ENCODE data around the gene POU2AF3. TPM values are rescaled to one million over a fixed set of nuclear protein-coding genes. Genes with fewer than 3 reads are reported as not detected.

Gene POU2AF3
- total RNA-seq, 1 experiment from 2014 or later, result not detected

DNA sequence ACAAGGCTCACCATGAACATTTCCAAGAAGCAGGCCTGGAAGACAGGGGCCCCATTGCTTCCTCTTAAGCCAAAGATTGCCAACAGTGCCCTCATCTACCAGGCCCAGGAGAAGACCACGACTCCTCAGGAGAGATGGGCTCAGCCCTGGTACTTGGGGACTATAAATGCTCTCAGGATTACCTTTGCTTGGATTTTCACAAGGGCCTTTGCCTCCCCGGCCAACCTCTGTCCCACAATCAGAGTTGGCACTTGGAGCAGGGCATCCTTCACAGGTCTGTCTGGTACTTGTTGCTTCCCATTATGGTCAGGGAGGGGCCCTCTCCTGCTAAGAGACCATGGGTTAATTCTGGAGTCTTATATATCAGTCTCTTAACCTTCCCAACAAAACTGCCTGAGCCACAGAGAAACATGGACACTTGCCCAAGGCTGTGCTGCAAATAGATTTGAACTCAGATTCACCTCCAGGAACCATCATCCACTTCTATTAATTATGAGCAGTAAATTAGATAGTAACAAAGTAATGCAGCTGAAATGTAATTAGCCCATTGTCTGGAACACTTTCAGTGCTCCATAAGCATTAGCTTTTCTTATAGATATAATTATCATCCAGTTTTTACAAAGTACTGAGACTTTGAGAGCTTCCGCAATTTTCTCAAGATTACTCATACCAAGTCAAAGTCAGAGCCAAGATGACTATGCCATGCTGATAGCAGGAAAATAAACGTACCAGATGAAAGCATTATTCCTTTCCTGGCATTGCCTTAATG, 33.5 kb downstream of the POU2AF3 start:
- Histone ChIP-seq H3K9me3 (ENCODE audit: control insufficient read depth in 1 of 2, insufficient read depth in 1 of 2, low read depth in 1 of 2, low read length in 2 of 2) (no peaks in the 10 kb centered on the region), H3K4me2 (ENCODE audit: low read length) (no peak overlapping the region), H3K27ac (ENCODE audit: low read depth, low read length) (no peak overlapping the region), H3K27me3 (ENCODE audit: insufficient read depth, low read length) (peaks cover 6% of the 10 kb centered on the region; the same call in 1 of the 2 replicates), H2AFZ (ENCODE audit: low read depth, low read length, poor library complexity, severe bottlenecking) (no peak overlapping the region), H3K9me2 (ENCODE audit: insufficient read depth) (no peaks in the 10 kb centered on the region; the same call in 1 of the 2 replicates), H3K9ac (ENCODE audit: low read length) (no peak overlapping the region), H3K4me1 (ENCODE audit: control insufficient read depth in 1 of 2, insufficient read depth in 2 of 2, low read length in 2 of 2) (no peaks in the 10 kb centered on the region), H4K20me1 (ENCODE audit: insufficient read depth) (no peaks in the 10 kb centered on the region), H3K79me2 (ENCODE audit: insufficient read depth, low read length) (no peaks in the 10 kb centered on the region), H3K36me3 (ENCODE audit: control insufficient read depth in 1 of 2, insufficient read depth in 2 of 2, low read length in 2 of 2) (no peaks in the 10 kb centered on the region), H3K4me3 (replicated peaks in 1 of 2; ENCODE audit: low read depth in 1 of 2, low read length in 2 of 2) (no peak overlapping the region)
- CTCF ChIA-PET, result no interaction called here
- TF ChIP-seq ELF1 (IDR thresholded peaks at IDR 0.05; ENCODE audit: borderline replicate concordance, low read depth) (no peak), SIN3A (IDR thresholded peaks at IDR 0.05; ENCODE audit: low read depth) (no peak)
- TF ChIP-seq, protein P1, sequence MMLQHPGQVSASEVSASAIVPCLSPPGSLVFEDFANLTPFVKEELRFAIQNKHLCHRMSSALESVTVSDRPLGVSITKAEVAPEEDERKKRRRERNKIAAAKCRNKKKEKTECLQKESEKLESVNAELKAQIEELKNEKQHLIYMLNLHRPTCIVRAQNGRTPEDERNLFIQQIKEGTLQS (IDR thresholded peaks at IDR 0.05), result no peak
- TF ChIP-seq, protein P2, sequence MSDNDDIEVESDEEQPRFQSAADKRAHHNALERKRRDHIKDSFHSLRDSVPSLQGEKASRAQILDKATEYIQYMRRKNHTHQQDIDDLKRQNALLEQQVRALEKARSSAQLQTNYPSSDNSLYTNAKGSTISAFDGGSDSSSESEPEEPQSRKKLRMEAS (IDR thresholded peaks at IDR 0.05), result no peak
- TF ChIP-seq, protein P3, sequence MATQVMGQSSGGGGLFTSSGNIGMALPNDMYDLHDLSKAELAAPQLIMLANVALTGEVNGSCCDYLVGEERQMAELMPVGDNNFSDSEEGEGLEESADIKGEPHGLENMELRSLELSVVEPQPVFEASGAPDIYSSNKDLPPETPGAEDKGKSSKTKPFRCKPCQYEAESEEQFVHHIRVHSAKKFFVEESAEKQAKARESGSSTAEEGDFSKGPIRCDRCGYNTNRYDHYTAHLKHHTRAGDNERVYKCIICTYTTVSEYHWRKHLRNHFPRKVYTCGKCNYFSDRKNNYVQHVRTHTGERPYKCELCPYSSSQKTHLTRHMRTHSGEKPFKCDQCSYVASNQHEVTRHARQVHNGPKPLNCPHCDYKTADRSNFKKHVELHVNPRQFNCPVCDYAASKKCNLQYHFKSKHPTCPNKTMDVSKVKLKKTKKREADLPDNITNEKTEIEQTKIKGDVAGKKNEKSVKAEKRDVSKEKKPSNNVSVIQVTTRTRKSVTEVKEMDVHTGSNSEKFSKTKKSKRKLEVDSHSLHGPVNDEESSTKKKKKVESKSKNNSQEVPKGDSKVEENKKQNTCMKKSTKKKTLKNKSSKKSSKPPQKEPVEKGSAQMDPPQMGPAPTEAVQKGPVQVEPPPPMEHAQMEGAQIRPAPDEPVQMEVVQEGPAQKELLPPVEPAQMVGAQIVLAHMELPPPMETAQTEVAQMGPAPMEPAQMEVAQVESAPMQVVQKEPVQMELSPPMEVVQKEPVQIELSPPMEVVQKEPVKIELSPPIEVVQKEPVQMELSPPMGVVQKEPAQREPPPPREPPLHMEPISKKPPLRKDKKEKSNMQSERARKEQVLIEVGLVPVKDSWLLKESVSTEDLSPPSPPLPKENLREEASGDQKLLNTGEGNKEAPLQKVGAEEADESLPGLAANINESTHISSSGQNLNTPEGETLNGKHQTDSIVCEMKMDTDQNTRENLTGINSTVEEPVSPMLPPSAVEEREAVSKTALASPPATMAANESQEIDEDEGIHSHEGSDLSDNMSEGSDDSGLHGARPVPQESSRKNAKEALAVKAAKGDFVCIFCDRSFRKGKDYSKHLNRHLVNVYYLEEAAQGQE (IDR thresholded peaks at IDR 0.05; ENCODE audit: low read depth), result no peak
- DNase-seq (ENCODE audit: low read depth, low spot score), result no peak
- POLR2A ChIA-PET, result no interaction called here
- BruUV-seq (replicated peaks), result no TSS peak
- RAD21 ChIA-PET (ENCODE audit: low non-redundant PET in 1 of 2, low total read pairs in 2 of 2, uncharacterized antibody in 2 of 2, unreplicated experiment in 2 of 2), result no interaction called here
- ATAC-seq, result no peak
- intact Hi-C loops (cut with micrococcal nuclease), result no loop called here

All from HCT116 (cell line).